GM18867 (cell line): ENCODE results near the gene G6PC1.
"Not testable (repeated sequence)": the region's sequence is repeated elsewhere in the genome, so short reads cannot be mapped to it uniquely, and the experiment has no call there.

Experiments
- ATAC-seq: cut with Tn5 transposase; IDR thresholded peaks from one replicate; pipeline ENCODE4 v1.9.1; 2021; ENCODE audit warnings: mild to moderate bottlenecking, moderate library complexity; ENCODE audit not compliant: unreplicated experiment

G6PC1 gene

DNA sequence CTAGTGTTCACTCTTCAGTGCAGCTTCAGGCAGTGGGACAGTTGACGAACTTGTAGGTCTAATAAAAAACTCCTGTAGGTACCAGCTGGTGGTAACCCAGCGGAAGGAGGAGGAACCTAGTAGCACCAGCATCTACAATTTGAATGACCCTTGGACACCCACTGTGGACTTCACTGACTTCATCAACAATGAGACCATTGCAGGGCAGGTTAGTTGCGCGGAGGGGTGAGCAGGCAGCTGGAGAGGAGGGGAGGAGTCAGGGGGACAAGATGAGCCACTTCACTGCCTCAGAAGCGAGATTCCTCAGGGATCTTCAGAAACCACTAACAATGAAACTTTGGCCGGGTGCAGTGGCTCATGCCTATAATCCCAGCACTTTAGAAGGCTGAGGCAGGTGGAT, 27.3 kb upstream of the G6PC1 start:
- no peak for ATAC-seq

DNA sequence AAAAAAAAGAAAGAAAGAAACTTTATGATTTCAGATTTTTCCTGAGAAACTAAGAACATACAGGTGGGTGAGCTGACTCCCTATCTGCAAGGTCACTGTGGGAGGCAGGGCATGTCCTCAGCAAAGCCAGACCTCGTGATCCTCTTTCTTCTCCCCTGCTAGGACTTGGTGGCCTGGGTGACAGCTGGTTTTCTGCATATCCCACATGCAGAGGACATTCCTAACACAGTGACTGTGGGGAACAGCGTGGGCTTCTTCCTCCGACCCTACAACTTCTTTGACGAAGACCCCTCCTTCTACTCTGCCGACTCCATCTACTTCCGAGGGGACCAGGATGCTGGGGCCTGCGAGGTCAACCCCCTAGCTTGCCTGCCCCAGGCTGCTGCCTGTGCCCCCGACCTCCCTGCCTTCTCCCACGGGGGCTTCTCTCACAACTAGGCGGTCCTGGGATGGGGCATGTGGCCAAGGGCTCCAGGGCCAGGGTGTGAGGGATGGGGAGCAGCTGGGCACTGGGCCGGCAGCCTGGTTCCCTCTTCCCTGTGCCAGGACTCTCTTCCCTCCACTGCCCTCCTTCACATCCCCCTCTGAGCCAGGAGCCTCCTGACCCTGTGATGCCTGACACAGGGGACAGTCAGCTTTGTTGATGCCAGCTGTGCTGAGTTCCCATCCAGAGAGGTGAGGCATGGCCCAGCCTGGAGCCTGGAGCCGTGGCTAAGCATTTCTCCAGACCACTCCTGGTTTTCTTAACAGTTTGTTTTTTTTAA, 26.5 kb upstream of the G6PC1 start:
- not testable (repeated sequence) for ATAC-seq

DNA sequence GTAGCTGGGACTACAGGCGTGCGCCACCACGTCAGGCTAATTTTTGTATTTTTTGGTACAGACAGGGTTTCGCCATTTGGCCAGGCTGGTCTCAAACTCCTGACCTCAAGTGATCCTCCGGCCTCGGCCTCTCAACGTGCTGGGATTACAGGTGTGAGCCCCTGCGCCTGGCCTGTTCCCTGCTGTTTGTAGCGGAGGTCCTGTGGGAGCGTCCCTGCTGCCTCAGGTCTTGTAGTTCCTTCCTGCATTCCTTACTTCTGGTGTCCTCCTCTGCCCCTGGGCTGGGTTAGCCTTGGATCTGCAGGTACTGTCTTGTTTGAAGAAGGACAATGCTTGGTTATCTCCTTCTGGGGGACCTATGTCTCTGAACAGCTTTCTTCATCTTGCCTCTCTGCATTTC, 23.6 kb upstream of the G6PC1 start:
- ATAC-seq = no peak

DNA sequence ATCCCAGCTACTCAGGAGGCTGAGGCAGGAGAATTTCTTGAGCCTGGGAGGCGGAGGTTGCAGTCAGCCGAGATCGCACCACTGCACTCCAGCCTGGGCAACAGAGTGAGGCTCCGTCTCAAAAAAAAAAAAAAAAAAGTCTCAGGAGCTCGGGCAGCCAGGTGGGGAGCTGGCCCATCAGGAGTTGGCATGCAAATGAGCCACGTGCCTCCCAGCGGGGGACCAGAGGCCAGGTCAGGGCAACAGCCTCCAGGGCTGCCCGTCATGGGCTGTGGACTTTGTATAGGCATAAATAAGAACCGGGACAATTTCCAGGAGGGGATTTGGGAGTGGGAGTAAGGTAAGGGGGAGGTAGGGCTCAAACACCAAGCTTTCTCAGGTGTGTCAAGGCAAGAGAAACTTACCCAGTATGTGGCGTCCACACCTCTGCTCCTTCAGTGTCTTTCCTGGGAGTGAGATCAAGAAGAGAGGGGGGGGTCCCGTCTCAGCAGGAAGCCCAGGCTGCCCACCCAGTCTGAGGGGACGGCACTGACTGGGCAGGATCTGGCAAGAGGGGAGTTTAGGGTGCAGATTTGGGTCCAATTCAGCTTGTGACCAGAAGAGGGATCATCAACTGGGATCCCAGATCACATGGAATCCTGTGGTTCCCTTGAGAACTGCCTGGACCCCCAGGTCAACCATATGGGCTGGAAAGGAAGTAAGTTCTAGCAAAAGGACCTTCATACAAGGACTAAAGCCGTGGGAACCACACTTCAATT, 22.3 kb upstream of the G6PC1 start:
- no peak for ATAC-seq

DNA sequence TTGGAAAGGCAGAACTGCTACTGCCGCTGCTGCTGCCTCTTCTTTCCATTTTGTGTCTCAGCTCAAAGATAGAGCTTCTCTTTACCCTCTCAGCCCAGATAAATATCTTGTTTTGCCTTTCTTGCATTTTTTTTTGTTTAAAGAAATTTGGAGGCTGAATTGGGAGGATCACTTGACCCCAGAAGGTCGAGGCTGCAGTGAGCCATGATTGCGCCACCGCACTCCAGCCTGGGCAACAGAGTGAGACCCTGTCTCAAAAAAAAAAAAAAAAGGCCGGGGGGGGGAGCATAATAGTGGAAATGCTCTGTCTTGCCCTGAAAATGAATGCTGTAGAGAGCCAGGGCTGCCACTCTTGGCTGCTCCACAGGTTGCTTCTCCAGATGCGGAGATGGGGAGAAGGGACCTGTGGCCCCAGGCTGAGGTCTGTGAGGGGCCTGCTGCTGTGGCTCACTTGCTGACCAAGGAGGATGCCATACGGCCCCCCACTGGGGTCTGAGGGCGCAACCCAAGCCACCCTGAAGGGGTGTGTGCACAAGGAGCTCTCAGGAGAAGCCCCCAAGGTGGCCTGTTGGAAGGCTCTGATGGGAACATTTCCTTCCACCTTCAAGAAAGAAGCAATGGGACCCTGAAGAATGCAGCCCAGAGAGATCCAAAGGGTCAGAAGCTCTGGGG, 21.5 kb upstream of the G6PC1 start:
- no peak for ATAC-seq

DNA sequence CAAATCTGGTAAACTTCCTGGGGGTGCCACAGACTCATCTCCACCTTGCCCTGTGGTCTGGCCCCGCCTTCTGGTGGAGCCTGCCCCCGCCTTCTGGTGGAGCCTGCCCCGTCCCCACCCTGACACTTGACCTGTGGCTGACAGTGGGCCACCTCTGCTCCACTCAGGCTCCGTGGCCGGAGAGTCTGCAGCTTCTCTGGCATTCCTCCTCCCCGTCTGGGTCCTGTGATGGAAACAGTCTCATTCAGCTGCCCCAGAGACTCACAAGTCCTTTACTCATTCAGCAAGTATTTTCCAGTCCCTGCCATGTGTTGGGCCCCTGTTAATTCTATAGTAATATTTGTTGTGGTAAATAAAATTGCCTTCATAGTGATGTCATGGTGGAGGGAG, 21.0 kb upstream of the G6PC1 start:
- no peak for ATAC-seq

DNA sequence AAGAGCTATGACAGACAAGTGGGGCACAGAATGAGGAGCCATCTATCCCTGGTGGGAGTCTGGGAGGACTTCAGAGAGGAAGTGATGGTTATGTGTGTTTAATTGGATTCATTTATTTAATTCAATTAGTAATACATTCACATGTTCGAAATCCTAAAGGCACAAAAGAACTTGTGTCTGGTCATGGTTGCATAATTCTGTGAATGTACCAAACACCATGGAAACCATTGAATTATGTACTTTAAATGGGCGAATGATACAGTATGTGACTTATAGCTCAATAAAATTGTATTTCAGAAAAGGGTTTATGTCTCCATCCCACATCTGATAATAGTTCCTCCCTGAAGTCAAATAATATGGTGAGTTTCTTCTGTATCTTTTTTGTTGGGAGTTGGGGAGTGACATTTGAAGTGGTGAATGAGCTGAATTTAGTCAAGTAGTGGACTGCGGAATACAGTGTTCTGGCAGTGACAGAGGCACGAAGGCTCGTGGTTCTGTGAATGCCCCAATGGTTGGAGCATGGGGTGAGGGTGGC, 19.8 kb upstream of the G6PC1 start:
- ATAC-seq = no peak

DNA sequence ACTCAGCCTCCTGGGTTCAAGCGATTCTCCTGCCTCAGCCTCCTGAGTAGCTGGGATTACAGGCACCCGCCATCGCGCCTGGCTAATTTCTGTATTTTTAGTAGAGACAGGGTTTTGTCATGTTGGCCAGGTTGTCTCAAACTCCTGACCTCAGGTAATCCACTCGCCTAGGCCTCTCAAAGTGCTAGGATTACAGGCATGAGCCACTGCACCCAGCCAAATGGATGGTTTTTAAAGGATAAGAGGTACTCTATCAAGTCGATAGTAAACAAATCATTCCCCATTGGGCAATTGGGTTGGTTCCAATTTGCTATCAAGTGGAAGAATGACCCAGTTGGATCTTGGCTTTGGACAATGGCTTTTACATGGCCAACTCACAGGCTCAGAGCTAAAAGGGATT, 18.9 kb upstream of the G6PC1 start:
- not testable (repeated sequence) for ATAC-seq

DNA sequence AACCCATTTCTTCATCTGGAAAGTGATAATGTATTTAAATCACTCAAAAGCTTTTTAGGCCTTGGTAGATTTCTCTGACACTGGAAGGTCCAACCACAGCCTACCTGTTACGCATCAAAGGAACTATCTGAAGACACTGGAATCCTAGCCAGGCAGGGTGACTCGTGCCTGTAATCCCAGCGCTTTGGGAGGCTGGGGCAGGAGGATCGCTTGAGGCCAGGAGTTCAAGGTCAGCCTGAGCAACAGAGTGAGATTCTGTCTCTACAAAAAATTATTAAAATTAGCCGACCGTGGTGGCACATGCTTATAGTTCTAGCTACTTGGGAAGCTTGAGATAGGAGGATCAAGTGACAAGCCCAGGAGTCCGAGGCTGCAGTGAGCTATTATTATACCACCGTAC, 18.4 kb upstream of the G6PC1 start:
- no peak for ATAC-seq

DNA sequence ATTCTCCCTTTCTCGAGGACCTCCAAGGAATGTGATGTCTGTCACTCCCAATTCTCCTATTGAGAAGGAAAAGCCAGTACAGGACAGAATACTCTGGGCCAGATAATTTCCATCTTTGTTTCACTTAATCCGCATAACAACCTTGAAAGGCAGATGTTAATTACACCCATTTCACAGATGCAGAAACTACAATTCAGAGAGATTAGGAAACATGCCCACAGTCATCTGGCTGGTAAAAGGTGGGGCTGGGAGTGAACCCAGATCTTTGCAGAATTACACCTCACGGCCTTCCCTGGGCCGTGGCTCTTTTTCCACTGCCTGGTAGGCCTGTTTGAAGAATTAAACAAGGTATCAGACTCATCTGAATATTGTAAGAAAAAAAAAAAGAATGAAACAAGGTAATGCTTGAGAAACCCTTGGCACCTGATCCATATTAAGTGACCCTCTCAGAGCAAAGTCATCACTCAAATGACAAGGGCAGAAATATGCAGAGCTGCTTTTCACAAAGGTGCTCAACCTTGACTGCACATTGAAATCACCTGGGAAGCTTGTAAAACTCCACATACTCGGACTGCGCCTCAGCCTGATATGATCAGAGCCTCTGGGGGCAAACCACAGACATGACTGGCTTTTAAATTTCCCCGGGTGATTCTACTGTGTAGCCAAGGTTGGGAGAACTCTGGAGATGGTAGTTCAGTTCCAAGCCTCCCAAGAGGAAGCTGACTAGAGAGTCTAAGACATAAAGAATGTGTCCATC, 16.6 kb upstream of the G6PC1 start:
- ATAC-seq = no peak

DNA sequence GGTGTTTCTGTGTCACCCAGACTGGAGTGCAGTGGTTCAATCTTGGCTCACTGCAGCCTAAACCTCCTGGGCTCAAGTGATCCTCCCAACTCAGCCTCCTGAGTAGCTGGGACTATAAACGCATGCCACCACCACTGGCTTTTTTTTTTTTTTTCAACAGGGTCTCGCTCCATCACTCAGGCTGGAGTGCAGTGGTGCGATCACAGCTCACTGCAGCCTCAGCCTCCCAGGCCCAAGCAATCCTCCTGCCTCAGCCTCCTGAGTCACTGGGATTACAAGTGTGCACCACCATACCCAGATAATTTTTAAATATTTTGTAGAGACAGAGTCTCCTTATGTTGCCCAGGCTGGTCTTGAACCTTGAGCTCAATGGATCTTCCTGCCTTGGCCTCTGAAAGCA, 14.8 kb upstream of the G6PC1 start:
- not testable (repeated sequence) for ATAC-seq

DNA sequence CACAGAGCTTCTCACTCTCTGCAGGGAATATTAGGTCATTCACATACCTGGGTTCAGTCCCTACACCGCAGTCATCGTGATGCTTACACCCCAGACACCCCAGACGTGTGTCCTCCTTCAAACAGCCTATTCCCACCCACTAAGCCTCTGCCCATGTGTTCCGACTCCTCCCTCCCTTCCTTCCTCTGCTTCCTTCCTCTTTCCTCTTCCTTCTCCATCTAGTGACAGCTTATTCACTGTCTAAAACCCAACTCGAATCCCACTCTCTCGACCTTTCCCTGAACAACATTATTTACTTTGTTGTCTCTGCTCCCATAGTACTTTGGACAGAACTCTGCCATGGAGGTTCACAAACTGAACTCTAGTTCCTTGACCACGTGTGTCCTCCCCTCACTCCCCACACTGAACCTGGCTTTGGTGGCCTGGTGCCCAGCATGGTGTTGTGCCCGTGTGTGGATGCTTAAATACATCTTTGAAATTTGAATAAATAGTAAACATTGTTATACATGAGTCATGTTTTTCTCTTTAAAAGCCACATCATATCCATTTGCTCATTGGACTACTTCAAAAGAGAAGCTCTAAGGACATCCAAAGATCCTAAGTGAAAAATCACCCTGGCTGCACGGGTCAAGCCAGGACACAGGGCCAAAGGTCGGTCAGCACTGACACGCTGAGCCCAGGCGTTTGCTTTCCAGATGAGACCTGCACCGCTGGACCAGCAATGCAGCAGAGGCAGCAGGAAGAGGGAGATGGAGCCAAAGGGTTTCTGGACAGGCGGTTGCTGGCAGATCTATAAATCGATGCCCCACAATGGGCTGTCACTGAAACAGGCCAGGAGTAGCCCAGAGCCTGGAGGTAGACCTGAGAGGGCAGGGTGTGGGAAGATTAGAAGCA, 14.1 kb upstream of the G6PC1 start:
- ATAC-seq = no peak

DNA sequence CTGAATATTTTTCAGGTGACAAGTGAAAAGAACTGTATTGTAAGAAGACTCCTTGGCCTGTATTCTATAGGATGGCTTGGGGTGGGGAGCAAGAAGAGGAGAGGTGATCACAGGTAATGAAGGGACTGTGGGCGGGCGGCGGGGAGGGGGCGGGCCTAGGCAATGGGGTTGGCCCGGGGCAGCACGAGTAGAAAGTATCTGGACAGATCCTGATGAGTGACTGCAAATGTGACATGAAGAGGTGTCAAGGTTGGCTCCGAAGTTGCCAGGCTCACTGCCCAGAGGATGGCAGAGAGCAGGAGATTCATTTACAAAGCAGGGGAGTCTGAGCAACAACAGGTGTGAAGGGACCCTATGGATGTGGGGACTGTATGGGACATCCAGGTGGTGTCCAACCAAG, 10.8 kb upstream of the G6PC1 start:
- no peak for ATAC-seq

DNA sequence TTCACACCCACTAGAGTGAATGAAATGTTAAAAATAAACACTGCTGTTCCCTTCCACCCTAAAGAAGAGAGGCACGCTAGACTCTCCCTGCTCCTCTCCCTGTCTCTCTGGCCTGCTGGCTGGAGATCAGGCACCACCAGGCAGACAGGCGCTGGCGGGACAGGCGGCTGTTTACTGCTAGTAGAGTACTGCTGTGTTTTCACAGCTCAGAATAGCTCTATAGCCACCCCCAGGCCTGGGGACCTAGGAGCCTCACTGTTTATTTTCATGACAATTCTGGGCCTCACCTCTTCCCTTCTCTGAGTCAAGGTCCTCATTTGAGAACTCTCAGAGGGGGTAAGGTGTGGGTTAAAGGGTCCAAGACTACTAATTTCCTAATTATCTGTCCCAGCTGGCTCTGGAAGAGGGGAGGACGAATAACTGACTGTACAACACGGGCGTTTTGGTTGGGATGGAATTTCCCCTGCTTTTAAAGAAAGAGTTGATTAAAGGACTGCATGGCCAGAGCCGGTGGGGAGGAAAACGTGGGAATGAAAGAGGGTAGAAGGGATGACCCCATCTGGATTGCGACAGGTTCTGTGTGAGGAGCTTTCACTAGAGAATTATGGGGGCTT, 9.0 kb upstream of the G6PC1 start:
- ATAC-seq = no peak

DNA sequence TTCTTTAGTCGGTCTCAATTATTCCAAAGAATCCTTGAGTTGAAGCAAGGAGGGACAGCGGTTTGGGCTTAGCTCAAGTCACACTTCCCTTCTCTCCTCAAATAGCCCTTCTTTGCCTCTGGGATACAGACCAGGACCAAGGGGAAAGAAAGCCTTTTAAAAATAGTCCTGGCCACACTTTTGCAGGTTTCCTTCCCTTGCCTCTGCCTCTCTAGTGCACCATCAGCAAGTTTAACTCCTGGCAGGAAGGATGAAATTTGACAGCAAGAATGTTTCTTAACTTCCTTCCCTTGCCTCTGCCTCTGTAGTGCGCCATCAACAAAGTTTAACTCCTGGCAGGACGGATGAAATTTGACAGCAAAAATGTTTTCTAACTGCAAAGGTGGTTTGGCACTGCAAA, 7.2 kb upstream of the G6PC1 start:
- ATAC-seq = no peak

DNA sequence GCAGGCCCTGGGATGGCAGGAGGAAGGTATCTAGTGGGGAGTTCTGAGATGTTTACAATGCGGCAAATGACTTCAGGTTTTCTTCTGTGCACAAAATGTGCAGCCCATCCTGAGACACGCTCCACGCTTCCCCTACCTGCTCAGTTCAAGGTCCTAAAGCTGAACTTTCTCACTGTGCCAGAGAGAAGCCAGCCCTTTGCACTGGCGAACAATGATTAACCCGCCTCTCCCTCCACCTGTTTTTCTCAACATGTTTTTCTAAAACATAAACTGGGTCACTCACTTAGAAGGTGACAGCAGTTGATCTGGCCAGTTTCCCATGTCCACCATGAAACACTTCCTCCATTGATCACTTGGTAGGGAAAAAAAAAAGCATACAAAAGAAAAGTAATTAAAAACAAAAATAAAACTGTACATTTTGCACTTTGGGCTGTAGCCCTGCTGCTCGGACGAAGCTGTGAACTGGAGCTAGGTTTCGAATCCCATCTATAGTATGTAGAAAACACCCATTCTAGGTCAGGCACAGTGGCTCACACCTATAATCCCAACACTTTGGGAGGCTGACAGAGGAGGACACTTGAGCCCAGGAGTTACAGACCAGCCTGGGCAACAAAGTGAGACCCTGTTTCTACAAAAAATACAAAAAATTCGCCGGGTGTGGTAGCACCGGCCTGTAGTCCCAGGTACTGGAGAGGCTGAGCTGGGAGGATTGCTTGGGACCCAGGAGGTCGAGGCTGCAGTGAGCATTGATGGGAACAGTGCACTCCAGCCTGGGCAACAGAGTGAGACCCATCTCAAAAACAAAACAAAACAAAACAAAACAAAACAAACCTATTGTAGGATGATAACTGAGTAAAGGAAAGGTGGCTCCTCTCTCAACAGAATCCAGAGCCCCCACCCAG, 6.1 kb upstream of the G6PC1 start:
- ATAC-seq = no peak

DNA sequence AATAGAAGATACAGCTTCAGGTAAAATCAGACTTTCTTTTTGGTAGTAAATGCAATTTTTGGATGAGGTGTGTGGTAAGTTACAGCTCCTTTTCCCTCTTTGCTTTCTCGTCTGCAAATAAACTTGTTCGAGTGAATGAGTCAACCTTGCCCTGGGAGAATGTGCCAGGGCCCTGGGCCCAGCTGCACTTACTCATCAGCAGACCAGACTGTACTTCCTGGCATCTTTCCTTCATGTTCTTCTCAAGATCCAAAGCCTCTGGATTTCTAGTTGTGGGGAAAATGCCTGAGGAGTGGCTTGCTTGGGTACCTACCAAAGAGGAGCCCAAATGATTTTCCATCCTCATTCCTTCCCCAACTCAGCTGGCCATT, 5.4 kb upstream of the G6PC1 start:
- no peak for ATAC-seq

DNA sequence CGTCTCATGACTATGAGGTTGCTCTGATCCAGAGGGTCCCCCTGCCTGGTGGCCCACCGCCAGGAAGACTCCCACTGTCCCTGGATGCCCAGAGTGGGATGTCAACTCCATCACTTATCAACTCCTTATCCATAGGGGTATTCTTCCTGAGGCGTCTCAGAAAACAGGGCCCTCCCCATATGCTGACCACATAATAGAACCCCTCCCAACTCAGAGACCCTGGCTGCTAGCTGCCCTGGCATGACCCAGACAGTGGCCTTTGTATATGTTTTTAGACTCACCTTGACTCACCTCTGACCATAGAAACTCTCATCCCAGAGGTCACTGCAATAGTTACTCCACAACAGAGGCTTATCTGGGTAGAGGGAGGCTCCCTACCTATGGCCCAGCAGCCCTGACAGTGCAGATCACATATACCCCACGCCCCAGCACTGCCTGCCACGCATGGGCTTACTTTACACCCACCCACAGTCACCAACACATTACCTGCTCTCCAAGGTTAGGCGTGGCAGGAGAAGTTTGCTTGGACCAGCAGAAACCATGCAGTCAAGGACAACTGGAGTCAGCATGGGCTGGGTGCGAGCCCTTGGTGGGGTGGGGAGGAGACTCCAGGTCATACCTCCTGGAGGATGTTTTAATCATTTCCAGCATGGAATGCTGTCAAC, 2.3 kb upstream of the G6PC1 start:
- no peak for ATAC-seq
